Effector CD4-positive, alpha-beta T cell (primary cell): ENCODE measurements around the gene CHURC1.

ENCODE experiments used
- DNase-seq: peaks from one replicate; pipeline ENCODE4 v3.0.0-alpha.2; 2020

Gene CHURC1

GRCh38 chr14:64958743-64959142 is 44.5 kb downstream of the CHURC1 start:
- no peak for DNase-seq

- DNase-seq, result no peak
Observed at GRCh38 chr14:64960762-64961276, 46.6 kb downstream of the CHURC1 start.

- no peak for DNase-seq
Observed at GRCh38 chr14:64963611-64964010, 49.4 kb downstream of the CHURC1 start.

GRCh38 chr14:64965356-64966000 is 51.2 kb downstream of the CHURC1 start:
- no peak for DNase-seq

GRCh38 chr14:64966976-64967375 is 52.7 kb downstream of the CHURC1 start:
- DNase-seq, result no peak

GRCh38 chr14:64968167-64968566 is 53.9 kb downstream of the CHURC1 start:
- DNase-seq, result no peak

GRCh38 chr14:64968651-64969050 is 54.4 kb downstream of the CHURC1 start:
- DNase-seq, result no peak

GRCh38 chr14:64970041-64970440 is 55.8 kb downstream of the CHURC1 start:
- DNase-seq, result no peak

- DNase-seq, result no peak
Observed at GRCh38 chr14:64970776-64971477, 56.7 kb downstream of the CHURC1 start.

GRCh38 chr14:64971491-64971942 is 57.3 kb downstream of the CHURC1 start:
- no peak for DNase-seq

GRCh38 chr14:64971943-64972791 is 57.9 kb downstream of the CHURC1 start, which contains the start of gene RAB15:
RAB15 (minus strand) TSS chr14:64972336; CDS start chr14:64972076, 260 bp downstream.
- peak; percentile 21 for DNase-seq

- DNase-seq, result no peak
Observed at GRCh38 chr14:64973026-64973442, 58.8 kb downstream of the CHURC1 start.

- DNase-seq, result no peak
Observed at GRCh38 chr14:64973826-64974225, 59.6 kb downstream of the CHURC1 start.

- no peak for DNase-seq
Observed at GRCh38 chr14:64974563-64974962, 60.3 kb downstream of the CHURC1 start.

GRCh38 chr14:64979336-64980074 is 65.2 kb downstream of the CHURC1 start:
- DNase-seq, result no peak

- DNase-seq, result no peak
Observed at GRCh38 chr14:64983439-64984310, 69.4 kb downstream of the CHURC1 start.
